ENCODE measurements around the gene RUNX3.

Gene RUNX3

DNA sequence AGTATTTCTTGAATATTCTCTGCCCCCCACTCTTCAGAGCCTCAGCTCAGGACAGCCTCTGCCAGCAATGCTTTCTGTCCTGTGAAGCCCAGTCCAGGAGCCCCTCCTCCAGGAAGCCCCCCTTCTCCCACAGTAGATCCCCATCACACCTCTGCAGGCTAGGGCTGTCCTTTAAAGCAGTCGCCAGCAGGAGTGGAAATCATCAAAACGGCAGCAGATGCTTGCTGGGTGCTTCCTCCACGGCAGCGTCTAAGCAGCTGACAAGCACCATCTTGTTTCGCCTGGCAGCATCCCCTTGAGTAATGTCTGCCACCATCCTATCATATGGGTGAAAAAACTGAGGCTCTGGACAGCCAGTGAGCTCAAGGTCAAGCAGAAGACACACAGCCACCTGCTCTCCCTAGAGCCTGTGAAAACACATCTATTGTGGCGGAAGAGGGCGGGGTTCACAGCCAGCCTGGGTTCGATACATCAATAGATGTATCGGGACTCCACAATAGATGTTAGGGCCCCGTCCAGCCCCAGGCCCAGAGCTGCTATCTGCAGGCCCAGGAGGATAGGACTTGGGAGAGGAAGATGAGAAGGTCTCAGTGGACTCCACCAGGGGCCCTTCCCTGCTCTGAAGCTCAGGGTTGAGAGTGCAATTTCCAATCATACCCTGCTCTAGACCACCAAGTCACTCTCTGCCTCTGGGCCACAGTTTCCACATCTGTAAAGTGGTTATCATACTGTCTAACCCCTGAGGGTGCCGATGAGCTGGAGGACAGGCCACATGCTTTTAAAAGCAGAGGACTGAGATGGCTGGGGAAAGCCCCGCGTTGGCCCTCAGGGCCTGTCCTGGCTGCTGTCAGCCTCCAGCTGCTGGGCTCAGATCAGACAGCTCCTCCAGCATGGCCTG lies 17.5 kb downstream of the RUNX3 start:
- Histone ChIP-seq H3K4me3 (ENCODE audit: low read length) (no peak overlapping the region), H3K27me3 (replicated peaks; ENCODE audit: insufficient read depth, low read length) (no peaks in the 10 kb centered on the region), H3K9ac (ENCODE audit: low read length) (no peak overlapping the region), H3K9me3 (replicated peaks; ENCODE audit: insufficient read depth, low read length) (no peaks in the 10 kb centered on the region), H2AFZ (ENCODE audit: low read length) (no peak overlapping the region), H3K9me2 (replicated peaks; ENCODE audit: insufficient read depth, low read length) (no peaks in the 10 kb centered on the region), H3K36me3 (replicated peaks; ENCODE audit: insufficient read depth, low read length) (peaks cover 4% of the 10 kb centered on the region; the same call in 1 of the 2 replicates), H3K79me2 (ENCODE audit: low read length) (peaks cover 48% of the 10 kb centered on the region), H3K27ac (ENCODE audit: low read length) (no peak overlapping the region), H3K4me2 (ENCODE audit: low read depth, low read length) (no peak overlapping the region), H4K20me1 (ENCODE audit: insufficient read depth, low read length) (no peaks in the 10 kb centered on the region), H3F3A (ENCODE audit: insufficient read depth, low read length) (no peaks in the 10 kb centered on the region), H3K4me1 (ENCODE audit: low read length) (no peaks in the 10 kb centered on the region)
- DNase-seq = no peak
- TF ChIP-seq EZH2phosphoT487 (IDR thresholded peaks at IDR 0.05; ENCODE audit: low read length) = no peak
- TF ChIP-seq EZH2 (optimal IDR thresholded peaks at IDR 0.05; ENCODE audit: low read depth, low read length) = no peak
- TF ChIP-seq, protein P1, sequence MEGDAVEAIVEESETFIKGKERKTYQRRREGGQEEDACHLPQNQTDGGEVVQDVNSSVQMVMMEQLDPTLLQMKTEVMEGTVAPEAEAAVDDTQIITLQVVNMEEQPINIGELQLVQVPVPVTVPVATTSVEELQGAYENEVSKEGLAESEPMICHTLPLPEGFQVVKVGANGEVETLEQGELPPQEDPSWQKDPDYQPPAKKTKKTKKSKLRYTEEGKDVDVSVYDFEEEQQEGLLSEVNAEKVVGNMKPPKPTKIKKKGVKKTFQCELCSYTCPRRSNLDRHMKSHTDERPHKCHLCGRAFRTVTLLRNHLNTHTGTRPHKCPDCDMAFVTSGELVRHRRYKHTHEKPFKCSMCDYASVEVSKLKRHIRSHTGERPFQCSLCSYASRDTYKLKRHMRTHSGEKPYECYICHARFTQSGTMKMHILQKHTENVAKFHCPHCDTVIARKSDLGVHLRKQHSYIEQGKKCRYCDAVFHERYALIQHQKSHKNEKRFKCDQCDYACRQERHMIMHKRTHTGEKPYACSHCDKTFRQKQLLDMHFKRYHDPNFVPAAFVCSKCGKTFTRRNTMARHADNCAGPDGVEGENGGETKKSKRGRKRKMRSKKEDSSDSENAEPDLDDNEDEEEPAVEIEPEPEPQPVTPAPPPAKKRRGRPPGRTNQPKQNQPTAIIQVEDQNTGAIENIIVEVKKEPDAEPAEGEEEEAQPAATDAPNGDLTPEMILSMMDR (IDR thresholded peaks at IDR 0.05; ENCODE audit: low read length) = no peak

DNA sequence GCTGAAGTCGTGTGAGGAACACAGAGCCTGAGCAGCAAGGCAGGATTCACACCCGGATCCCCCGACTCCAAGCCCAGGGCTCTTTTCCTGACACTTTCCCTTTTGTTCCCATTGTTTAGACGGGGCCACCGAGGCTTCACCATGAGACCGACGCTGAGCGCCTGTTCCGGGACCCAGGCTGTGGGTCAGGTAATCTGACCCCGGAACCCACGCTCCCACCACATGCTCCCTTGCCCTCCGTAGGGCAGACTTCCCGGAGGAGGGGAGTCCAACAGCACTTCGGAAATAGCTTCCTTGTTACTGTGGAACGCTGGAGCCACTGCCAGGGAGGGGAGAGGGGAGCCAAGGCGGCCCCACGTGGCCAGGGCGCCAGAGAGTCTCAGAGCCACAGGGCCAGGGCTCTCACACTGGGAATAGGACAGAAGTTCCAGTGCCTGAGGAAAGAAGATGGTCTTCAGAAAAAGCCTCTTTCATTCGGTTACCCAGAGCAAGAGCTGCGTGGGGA lies 18.4 kb downstream of the RUNX3 start:
- Histone ChIP-seq H2AFZ (ENCODE audit: low read length) (no peak overlapping the region), H4K20me1 (ENCODE audit: insufficient read depth, low read length) (no peaks in the 10 kb centered on the region), H3K9me3 (replicated peaks; ENCODE audit: insufficient read depth, low read length) (no peaks in the 10 kb centered on the region), H3K4me2 (ENCODE audit: low read depth, low read length) (no peak overlapping the region), H3K4me3 (ENCODE audit: low read length) (no peak overlapping the region), H3F3A (ENCODE audit: insufficient read depth, low read length) (no peaks in the 10 kb centered on the region), H3K79me2 (ENCODE audit: low read length) (peaks cover 49% of the 10 kb centered on the region), H3K9me2 (replicated peaks; ENCODE audit: insufficient read depth, low read length) (no peaks in the 10 kb centered on the region), H3K27me3 (replicated peaks; ENCODE audit: insufficient read depth, low read length) (no peaks in the 10 kb centered on the region), H3K9ac (ENCODE audit: low read length) (no peak overlapping the region), H3K4me1 (ENCODE audit: low read length) (no peaks in the 10 kb centered on the region), H3K36me3 (replicated peaks; ENCODE audit: insufficient read depth, low read length) (peaks cover 4% of the 10 kb centered on the region; the same call in 1 of the 2 replicates), H3K27ac (ENCODE audit: low read length) (no peak overlapping the region)
- no peak for DNase-seq
- TF ChIP-seq, protein P1 (IDR thresholded peaks at IDR 0.05; ENCODE audit: low read length) = no peak

DNA sequence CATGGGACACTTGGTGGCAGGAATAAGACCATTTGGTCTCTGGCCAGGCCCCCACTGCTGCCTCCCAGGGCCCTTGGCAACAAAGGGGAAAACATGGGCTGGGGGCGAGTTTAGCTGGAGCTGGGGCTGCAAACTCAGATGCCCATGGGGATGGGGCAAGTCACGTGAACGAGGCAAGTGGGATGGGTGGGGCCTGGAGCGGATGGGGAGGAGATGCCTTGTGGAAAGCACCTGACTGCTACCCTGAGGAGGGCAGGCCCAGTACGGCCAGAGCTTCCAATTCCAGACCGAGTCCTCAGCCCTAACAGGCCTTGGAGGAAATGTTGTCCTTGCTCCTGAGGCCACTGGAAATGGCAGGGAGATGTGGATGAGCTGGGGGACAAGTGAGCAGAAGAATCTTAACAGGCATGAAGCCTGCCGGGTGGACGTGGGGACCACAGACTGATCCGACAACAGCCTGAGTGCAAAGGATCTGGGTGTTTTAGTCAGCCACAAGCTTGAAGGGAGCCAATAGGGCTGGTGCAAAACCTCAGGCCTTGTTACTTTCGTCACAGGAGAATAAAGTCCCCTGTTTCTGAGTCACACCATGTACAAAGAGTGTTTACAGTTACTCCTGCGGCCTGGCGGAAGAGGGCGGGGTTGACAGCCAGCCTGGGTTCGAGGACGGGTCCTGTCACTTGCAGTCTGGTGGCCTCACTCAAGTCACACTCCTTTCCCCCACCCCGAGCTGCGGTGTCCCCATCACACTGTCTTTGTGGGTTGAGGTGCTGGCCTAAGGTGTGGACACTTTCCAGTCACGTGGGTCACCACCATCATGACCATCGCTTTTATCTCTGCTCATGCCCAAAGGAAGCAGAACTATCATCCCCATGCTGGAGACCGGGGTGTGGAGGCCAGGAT lies 19.1 kb downstream of the RUNX3 start:
- H3K9me2 ChIP-seq (replicated peaks; ENCODE audit: insufficient read depth, low read length) = no peaks in the 10 kb centered on the region
- H3K27me3 ChIP-seq (replicated peaks; ENCODE audit: insufficient read depth, low read length) = no peaks in the 10 kb centered on the region
- no peak overlapping the region for H2AFZ ChIP-seq (ENCODE audit: low read length)
- TF ChIP-seq, protein P1 (IDR thresholded peaks at IDR 0.05; ENCODE audit: low read length) = no peak
- TF ChIP-seq EZH2 (optimal IDR thresholded peaks at IDR 0.05; ENCODE audit: low read depth, low read length) = no peak
- no peak for TF ChIP-seq EZH2phosphoT487 (IDR thresholded peaks at IDR 0.05; ENCODE audit: low read length)
- no peaks in the 10 kb centered on the region for H4K20me1 ChIP-seq (ENCODE audit: insufficient read depth, low read length)
- H3K36me3 ChIP-seq (replicated peaks; ENCODE audit: insufficient read depth, low read length) = peaks cover 4% of the 10 kb centered on the region; the same call in 1 of the 2 replicates
- H3K27ac ChIP-seq (ENCODE audit: low read length) = no peak overlapping the region
- peaks cover 47% of the 10 kb centered on the region for H3K79me2 ChIP-seq (ENCODE audit: low read length)
- H3K4me3 ChIP-seq (ENCODE audit: low read length) = no peak overlapping the region
- no peaks in the 10 kb centered on the region for H3K9me3 ChIP-seq (replicated peaks; ENCODE audit: insufficient read depth, low read length)
- H3F3A ChIP-seq (ENCODE audit: insufficient read depth, low read length) = no peaks in the 10 kb centered on the region
- no peak for DNase-seq
- H3K4me1 ChIP-seq (ENCODE audit: low read length) = no peaks in the 10 kb centered on the region
- no peak overlapping the region for H3K9ac ChIP-seq (ENCODE audit: low read length)
- no peak overlapping the region for H3K4me2 ChIP-seq (ENCODE audit: low read depth, low read length)
